Thoracic aorta (tissue), 2 donors: ENCODE results near the gene MANSC4. TPM values are rescaled to one million over a fixed set of nuclear protein-coding genes. Genes with fewer than 3 reads are reported as not detected.

Experiments
- ATAC-seq: fragments of 150-250 bp; one replicate; pipeline ENCODE4 v1.8.0; 2017; ENCODE audit warnings: low read depth; ENCODE audit not compliant: insufficient number of reproducible peaks, low FRiP score
- DNase-seq: peaks from one replicate; pipeline ENCODE4 v3.0.0-alpha.2; 2020; ENCODE audit warnings: low spot score
- H3K27ac ChIP-seq, 2 donors: fragments of 200-600 bp; sonication (generic); 1 replicate in 1 of 2; 2 replicates in 1 of 2; pipeline ENCODE4 v1.5.1; 2016; ENCODE audit warnings: mild to moderate bottlenecking in 2 of 2, moderate library complexity in 2 of 2
- H3K27me3 ChIP-seq: fragments of 200-600 bp; sonication (generic); replicated peaks from 2 replicates; pipeline ENCODE4 v1.6.0; 2016; ENCODE audit warnings: mild to moderate bottlenecking; ENCODE audit not compliant: insufficient read depth
- H3K36me3 ChIP-seq: fragments of 200-600 bp; sonication (generic); one replicate; pipeline ENCODE4 v1.5.1; 2016
- H3K4me1 ChIP-seq, 2 donors: fragments of 200-600 bp; sonication (generic); 1 replicate in 1 of 2; 2 replicates in 1 of 2; pipeline versions ENCODE4 v1.5.1 to v1.6.0; 2016; ENCODE audit warnings: low read depth in 2 of 2, mild to moderate bottlenecking in 1 of 2; ENCODE audit not compliant: control insufficient read depth in 1 of 2
- H3K4me3 ChIP-seq: fragments of 200-600 bp; sonication (generic); 2 replicates; pipeline ENCODE4 v1.5.1; 2016; ENCODE audit warnings: mild to moderate bottlenecking
- H3K9me3 ChIP-seq: fragments of 200-600 bp; sonication (generic); 2 replicates; pipeline ENCODE4 v1.5.1; 2016
- CTCF ChIP-seq: fragments of 200-600 bp; sonication (generic); IDR thresholded peaks from one replicate; pipeline ENCODE4 v1.5.1; 2019; ENCODE audit warnings: antibody characterized with exemption
- total RNA-seq, 2 donors: library from RNA; depleted of rRNA; stranded (reverse); fragments of >200 nt; gene quantifications; one replicate each; pipeline versions ENCODE4 v1.1.0 to v1.2.3, GENCODE V29; 2016

MANSC4 gene
- total RNA-seq, 2 donors from 2014 or later, result not detected

- DNase-seq (no peak), ATAC-seq (no peak)
- TF ChIP-seq CTCF, result no peak
- H3K27ac ChIP-seq, result no peak overlapping the region
- no peaks in the 10 kb centered on the region for H3K27me3 ChIP-seq
- H3K4me3 ChIP-seq, result no peak overlapping the region
- no peaks in the 10 kb centered on the region for H3K9me3 ChIP-seq
- no peaks in the 10 kb centered on the region for H3K4me1 ChIP-seq
- H3K36me3 ChIP-seq, result peaks cover 11% of the 10 kb centered on the region
Measured at GRCh38 chr12:27723212-27723611, 56.8 kb downstream of the MANSC4 start.

Other genes starting within 250 kb of the MANSC4 start
- 1 to 10 TPM; 5.6 to 8.3 TPM for gene REP15, start 83.8 kb downstream of the MANSC4 start, total RNA-seq
- 10 to 100 TPM; 32.7 to 55.9 TPM for gene MRPS35, start 69.4 kb downstream of the MANSC4 start, total RNA-seq
- 100 to 1,000 TPM in 1 of 2 donors, 10 to 100 TPM in 1; 94.6 to 111 TPM for gene KLHL42, start within 50 bp of the MANSC4 start, total RNA-seq
- gene PTHLH, start 192.5 kb upstream of the MANSC4 start, total RNA-seq, result 1 to 10 TPM; 5.6 to 8.1 TPM